Fibroblast of the aortic adventitia (primary cell): ENCODE measurements around the gene SLC2A4RG. TPM values are rescaled to one million over a fixed set of nuclear protein-coding genes. Genes with fewer than 3 reads are reported as not detected.
A peak's percentile ranks its signal among the peaks of the same experiment; 100 is the strongest.

ENCODE experiments used
- DNase-seq: peaks from one replicate; pipeline ENCODE4 v3.0.0-alpha.2; 2010; ENCODE audit warnings: low read depth
- H3K4me3 ChIP-seq: 2 replicates; pipeline ENCODE4 v1.5.1; 2011; ENCODE audit warnings: low read depth, mild to moderate bottlenecking, control low read depth, low read length, moderate library complexity
- total RNA-seq: library from RNA; depleted of rRNA; stranded (reverse); fragments of >200 nt; gene quantifications from 2 replicates; pipeline ENCODE4 v1.2.3, GENCODE V29; 2012; ENCODE audit warnings: low replicate concordance
- TF ChIP-seq, protein P1 (sequence below): IDR thresholded peaks from 2 replicates; pipeline ENCODE4 v1.5.1; 2011; ENCODE audit warnings: mild to moderate bottlenecking, low read length, control low read depth, inconsistent platforms; ENCODE audit not compliant: insufficient read depth

SLC2A4RG gene
- total RNA-seq, 1 donor = 39.2 TPM

DNA sequence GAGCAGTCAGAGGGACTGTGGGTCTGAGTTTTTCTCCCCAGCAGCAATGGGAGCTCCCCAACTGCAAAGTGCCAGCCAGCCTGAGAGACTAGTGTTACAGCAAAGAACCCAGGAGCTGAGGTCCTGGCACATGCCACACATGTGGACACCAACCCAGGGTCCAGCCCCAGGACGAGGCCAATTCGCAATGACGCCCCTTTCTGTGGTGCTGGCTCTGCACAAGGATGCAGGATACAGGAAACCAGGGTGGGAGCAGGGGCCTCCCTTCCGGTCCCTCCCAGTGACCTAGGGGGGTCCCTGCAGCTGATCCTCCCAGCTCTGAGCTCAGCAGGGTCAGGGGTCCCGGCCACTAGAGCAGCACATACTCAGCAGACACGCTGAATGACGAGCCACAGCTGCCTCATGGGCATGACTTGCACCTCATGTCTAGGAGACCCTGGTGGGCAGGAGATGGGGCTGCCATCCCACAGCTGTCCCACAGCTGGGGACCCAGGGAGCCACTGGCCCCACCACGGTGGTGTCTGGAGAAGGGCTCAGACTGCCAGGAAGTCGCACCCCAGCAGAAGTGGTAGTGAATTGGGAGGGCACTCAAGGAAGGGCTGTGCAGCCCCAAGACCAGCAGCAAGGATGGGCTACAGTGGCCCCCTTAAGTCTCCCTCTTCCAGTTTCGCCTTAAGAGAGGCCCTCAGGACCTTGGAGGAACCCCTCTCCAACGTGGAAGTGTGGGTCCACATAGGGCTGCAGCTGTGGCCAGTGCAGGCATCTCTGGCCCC lies 35.4 kb upstream of the SLC2A4RG start:
- DNase-seq = no peak
- TF ChIP-seq, protein P1, sequence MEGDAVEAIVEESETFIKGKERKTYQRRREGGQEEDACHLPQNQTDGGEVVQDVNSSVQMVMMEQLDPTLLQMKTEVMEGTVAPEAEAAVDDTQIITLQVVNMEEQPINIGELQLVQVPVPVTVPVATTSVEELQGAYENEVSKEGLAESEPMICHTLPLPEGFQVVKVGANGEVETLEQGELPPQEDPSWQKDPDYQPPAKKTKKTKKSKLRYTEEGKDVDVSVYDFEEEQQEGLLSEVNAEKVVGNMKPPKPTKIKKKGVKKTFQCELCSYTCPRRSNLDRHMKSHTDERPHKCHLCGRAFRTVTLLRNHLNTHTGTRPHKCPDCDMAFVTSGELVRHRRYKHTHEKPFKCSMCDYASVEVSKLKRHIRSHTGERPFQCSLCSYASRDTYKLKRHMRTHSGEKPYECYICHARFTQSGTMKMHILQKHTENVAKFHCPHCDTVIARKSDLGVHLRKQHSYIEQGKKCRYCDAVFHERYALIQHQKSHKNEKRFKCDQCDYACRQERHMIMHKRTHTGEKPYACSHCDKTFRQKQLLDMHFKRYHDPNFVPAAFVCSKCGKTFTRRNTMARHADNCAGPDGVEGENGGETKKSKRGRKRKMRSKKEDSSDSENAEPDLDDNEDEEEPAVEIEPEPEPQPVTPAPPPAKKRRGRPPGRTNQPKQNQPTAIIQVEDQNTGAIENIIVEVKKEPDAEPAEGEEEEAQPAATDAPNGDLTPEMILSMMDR = no peak
- H3K4me3 ChIP-seq = no peak overlapping the region

- DNase-seq = no peak
- TF ChIP-seq, protein P1 = no peak
- no peak overlapping the region for H3K4me3 ChIP-seq
These were observed 34.8 kb upstream of the SLC2A4RG start for GRCh38 chr20:63704749-63705117.

GRCh38 chr20:63705232-63706026 lies 34.1 kb upstream of the SLC2A4RG start:
- TF ChIP-seq, protein P1 = no peak
- no peak for DNase-seq
- H3K4me3 ChIP-seq = no peak overlapping the region

- TF ChIP-seq, protein P1 = no peak
- DNase-seq = no peak
- H3K4me3 ChIP-seq = peak overlapping the region; percentile 84
These were observed 33.4 kb upstream of the SLC2A4RG start for GRCh38 chr20:63706027-63706695.

DNA sequence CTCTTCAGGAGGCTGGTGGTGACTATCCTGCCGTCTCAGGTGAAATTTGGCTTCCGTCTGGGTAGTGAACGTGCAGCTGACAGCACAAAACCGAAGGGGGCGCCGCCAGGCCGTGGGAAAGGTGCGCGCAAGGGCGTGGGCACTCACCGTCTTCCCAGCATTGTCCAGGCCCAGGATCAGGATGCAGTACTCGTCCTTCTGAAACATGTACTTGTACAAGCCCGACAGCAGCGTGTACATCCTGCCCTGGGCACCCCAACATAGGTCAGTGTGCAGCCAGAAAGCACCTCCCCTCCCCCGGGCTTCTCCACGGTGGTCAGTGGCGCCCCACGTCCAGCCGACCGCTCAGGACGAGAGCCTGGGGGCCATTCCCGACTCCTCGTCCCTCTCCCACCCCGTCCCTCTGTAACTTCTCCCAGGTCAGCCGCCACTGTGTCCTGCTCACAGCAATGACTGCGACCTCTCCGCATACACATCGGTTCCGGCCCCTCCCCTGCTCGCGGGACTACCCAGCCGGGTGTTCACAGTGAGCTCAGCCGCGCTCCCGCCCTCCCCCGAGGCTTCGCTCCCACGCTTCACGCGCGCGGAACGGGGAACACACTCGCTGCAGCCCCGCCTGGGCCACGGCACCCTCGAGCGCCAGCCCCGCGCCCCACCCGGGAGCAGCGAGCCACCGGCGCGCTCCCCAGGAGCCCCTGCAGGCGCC lies 32.6 kb upstream of the SLC2A4RG start:
- TF ChIP-seq, protein P1 = peak; percentile 25
- H3K4me3 ChIP-seq = peak overlapping the region; percentile 84
- DNase-seq = peak; percentile 22
